ENCODE results near the gene TSPAN4. TPM values are rescaled to one million over a fixed set of nuclear protein-coding genes. Genes with fewer than 3 reads are reported as not detected.

Gene TSPAN4
- total and polyA plus RNA-seq, 7 donors = 11.4 to 38.5 (median 17.7) TPM

GRCh38 chr11:824292-824880 lies 18.3 kb upstream of the TSPAN4 start:
- TF ChIP-seq CTCF (IDR thresholded peaks at IDR 0.05) = no peak
- Histone ChIP-seq H3K36me3 (ENCODE audit: insufficient read depth in 1 of 2, low read depth in 1 of 2) (peaks cover 0 to 43% of the 10 kb centered on the region in 2 donors), H3K27ac (peak overlapping the region; percentile 55), H3K4me3 (no peak overlapping the region), H3K27me3 (ENCODE audit: insufficient read depth in 3 of 3, low read length in 2 of 3) (peaks cover 0 to 25% (median 7%) of the 10 kb centered on the region in 3 donors), H3K9me3 (no peaks in the 10 kb centered on the region), H3K4me1 (peaks cover 47% of the 10 kb centered on the region)
- ATAC-seq = peak in 2 of 4 donors; percentile 16 to 25
- 53 to 56% (median 54%) methylated on average over 48 to 59 of the region's 59 CpGs for WGBS, 3 donors
- DNase-seq = peak; percentile 63 to 83
- intact Hi-C loops (cut with DNase I) = no loop called here

- Histone ChIP-seq H3K4me3 (no peak overlapping the region), H3K36me3 (ENCODE audit: insufficient read depth in 1 of 2, low read depth in 1 of 2) (peaks cover 0 to 43% of the 10 kb centered on the region in 2 donors), H3K9me3 (no peaks in the 10 kb centered on the region), H3K27ac (peak overlapping the region; percentile 2), H3K4me1 (peaks cover 53% of the 10 kb centered on the region), H3K27me3 (ENCODE audit: insufficient read depth in 3 of 3, low read length in 2 of 3) (peaks cover 0 to 30% (median 9%) of the 10 kb centered on the region in 3 donors)
- no peak for TF ChIP-seq CTCF (IDR thresholded peaks at IDR 0.05)
- intact Hi-C loops (cut with DNase I) = no loop called here
- whole genome bisulfite sequencing, 3 donors = 65 to 77% (median 67%) methylated on average over 11 of the region's 11 CpGs
- DNase-seq (no peak), ATAC-seq (no peak)
These were observed 17.7 kb upstream of the TSPAN4 start for GRCh38 chr11:824942-825341.

- no peak for TF ChIP-seq CTCF (IDR thresholded peaks at IDR 0.05)
- H3K36me3 ChIP-seq (ENCODE audit: insufficient read depth in 1 of 2, low read depth in 1 of 2) = peaks cover 0 to 43% of the 10 kb centered on the region in 2 donors
- intact Hi-C loops (cut with DNase I) = no loop called here
- no peak for ATAC-seq
- no peak for DNase-seq
- H3K27me3 ChIP-seq (ENCODE audit: insufficient read depth in 3 of 3, low read length in 2 of 3) = peaks cover 0 to 35% (median 10%) of the 10 kb centered on the region in 3 donors
- WGBS, 3 donors = 77 to 86% (median 81%) methylated on average over 12 of the region's 12 CpGs
- no peak overlapping the region for H3K4me3 ChIP-seq
- no peak overlapping the region for H3K27ac ChIP-seq
- peaks cover 53% of the 10 kb centered on the region for H3K4me1 ChIP-seq
- H3K9me3 ChIP-seq = no peaks in the 10 kb centered on the region
These were observed 17.1 kb upstream of the TSPAN4 start for GRCh38 chr11:825366-826226.

GRCh38 chr11:826227-826621 lies 16.4 kb upstream of the TSPAN4 start:
- H3K9me3 ChIP-seq = no peaks in the 10 kb centered on the region
- H3K4me3 ChIP-seq = no peak overlapping the region
- H3K27me3 ChIP-seq (ENCODE audit: insufficient read depth in 3 of 3, low read length in 2 of 3) = peaks cover 0 to 37% (median 10%) of the 10 kb centered on the region in 3 donors
- intact Hi-C loops (cut with DNase I) = no loop called here
- no peak for TF ChIP-seq CTCF (IDR thresholded peaks at IDR 0.05)
- DNase-seq = no peak
- H3K4me1 ChIP-seq = peaks cover 46% of the 10 kb centered on the region
- H3K36me3 ChIP-seq (ENCODE audit: insufficient read depth in 1 of 2, low read depth in 1 of 2) = peaks cover 0 to 43% of the 10 kb centered on the region in 2 donors
- 85 to 88% (median 86%) methylated on average over 9 of the region's 9 CpGs for WGBS, 3 donors
- no peak for ATAC-seq
- H3K27ac ChIP-seq = no peak overlapping the region
